DLD1 (cell line): ENCODE data around the gene PHF13.

Experiments
- in situ Hi-C: cut with HindIII; loops from 2 replicates; pipeline ENCODE4 v1.10.0; 2017; ENCODE audit warnings: low sequenced_read_pairs

PHF13 gene

GRCh38 chr1:6601049-6601922 is 12.2 kb upstream of the PHF13 start:
- in situ Hi-C loops: no loop called here

GRCh38 chr1:6601923-6602668 is 11.4 kb upstream of the PHF13 start:
- in situ Hi-C loops: no loop called here

- in situ Hi-C loops: no loop called here
Measured at GRCh38 chr1:6602669-6603237, 10.8 kb upstream of the PHF13 start, which contains the start of gene KLHL21. Gene KLHL21 (minus strand): TSS chr1:6602869. CDS start chr1:6602817, 52 bp downstream.

DNA sequence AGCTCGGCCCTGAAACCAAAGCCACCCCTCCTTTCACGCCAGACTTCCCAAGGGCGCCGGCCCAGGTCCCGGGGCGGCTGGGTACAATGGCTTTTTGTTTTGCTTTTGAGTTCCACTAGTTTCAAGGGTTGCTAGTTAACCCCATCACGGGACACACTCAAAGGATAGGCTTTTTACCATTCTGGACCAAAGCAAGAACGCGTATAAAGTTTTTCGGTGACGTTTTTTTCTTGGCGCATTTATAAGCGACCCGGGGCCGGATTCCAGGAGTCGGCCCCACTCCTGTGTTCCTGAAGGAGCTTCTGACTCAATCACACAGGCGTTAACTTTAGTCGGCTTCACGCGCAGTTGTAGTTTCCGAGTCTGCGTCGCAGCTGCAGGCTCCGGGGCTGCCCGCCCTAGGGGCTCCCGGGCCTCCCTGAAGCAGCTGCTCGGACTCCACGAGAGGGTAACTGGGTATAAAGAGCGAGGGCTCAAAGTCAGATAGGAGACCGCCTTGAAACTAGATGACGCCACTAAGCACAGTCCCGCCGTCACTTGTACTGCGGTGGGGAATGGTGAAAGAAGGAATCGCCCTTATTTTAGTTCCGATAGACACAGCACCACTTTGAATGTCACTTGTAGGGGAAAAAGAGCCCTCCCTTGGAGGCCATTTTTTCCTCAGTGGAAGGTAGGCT is 10.2 kb upstream of the PHF13 start:
- in situ Hi-C loops: no loop called here

DNA sequence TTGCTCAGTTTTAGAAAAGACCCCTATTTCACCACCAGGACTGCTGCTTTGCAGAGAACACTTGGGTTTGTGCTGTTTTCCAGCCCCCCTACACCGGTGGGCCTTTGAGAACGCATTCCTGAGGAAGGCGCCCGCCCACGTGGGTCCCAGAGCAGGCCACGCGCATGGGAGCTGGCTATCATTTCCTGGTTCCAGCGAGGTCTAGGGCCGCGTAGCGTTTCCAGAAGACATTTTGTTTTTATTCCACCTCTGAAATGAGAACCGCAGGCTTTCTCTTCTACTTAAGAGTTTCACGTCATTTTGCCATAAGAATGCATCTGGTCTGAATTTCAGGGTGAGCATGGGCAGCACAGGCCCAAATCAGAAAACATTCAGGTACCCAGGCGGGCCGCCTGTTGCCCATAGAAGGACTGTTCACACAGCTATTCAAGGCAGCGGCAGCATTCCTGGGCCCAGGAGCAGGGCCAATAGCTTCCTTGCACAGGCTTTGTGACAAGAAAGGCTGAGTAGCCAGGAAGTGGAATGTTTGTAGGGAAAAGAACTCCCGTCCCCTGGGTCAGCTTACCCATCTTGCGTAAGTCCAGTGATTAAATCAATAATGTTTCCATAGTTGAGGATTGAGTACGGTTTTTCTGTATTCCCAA is 9.5 kb upstream of the PHF13 start:
- in situ Hi-C loops: no loop called here

- in situ Hi-C loops: no loop called here
Measured at GRCh38 chr1:6612641-6613360, 730 bp upstream of the PHF13 start.

DNA sequence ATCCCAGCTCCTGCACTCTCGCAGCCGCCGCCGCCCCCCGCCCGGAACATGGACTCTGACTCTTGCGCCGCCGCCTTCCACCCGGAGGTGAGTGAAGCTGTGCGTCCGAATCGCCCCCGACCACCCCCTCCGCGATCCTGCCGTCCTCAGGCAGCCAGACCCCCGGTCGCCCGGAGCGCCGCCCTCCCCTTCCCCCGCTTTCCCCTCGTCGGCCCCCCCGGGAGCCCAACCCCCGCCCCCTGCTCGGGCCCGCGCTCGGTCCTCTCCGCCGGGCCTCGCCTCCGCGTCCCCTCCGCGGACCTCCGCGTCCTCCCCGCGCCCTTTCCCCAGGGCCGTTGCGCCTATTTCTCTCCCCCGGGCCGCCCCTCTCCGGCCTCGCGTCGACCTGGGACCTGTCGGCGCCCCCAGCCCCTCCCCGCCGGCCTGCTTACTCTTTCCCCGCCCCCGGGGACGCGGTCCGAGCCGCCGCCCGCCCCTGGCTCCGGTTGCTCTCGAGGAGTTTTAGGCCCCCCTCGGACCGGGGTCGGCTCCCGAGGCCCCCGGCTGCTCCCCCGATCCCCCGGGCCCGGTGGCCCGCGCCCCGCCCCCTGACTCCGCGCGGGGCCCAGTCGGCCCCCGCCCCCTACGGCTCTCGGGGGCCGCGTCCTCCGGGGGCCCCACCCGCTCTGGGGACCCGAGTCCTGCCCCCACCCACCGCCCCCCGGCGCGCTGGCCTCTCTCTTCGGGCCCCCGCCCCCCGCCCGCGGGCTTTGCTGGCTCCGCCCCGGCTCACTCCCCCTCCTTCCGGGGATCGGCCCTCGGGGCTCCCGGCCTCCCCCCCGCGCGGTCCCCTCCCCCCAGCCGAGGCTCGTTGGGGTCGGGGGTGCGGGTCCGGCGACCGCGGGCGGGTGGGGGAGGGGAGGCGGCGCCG is 743 bp downstream of the PHF13 start:
- in situ Hi-C loops: no loop called here

- in situ Hi-C loops: no loop called here
Measured at GRCh38 chr1:6614929-6615785, 1.6 kb downstream of the PHF13 start.

- in situ Hi-C loops: no loop called here
Measured at GRCh38 chr1:6619045-6619444, 5.5 kb downstream of the PHF13 start.

GRCh38 chr1:6621429-6622391 is 8.2 kb downstream of the PHF13 start:
- in situ Hi-C loops: no loop called here

DNA sequence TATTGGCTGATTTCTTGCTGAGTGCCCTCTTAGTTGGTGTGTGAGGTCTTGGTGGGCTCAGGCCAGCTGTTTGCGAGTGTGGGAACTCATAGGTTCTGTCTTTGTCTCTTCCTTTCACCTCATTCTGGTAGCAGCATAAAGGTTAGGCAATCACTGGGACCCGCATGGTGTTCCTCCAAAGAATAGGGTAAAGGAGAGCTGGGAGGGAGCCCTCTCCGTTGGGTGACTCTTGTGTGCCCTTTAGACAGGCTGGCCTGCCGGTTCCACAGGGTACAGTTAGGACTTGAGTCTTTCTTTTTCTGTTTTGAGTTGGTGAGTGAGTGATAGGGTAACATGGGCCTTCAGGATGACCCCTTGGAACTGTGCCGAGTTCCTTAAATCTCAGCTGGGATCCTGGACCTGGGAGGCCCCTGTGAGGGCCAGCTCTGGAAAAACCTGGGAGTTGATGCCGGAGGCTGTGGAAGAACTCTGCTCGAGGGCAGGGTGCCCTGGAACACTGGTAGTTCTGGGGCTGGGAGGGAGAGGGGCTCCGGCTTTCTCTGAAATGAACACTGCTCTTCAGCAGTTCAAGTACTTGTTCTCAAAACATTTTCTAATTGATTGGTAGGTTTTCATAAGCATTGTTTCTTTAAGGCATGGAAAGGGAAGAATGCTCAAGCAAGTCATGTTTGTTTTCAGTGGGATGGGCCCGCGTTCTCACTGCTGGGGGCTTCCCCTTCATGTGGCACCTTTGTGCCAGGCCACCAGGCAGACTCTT is 9.0 kb downstream of the PHF13 start:
- in situ Hi-C loops: no loop called here

- in situ Hi-C loops: no loop called here
Measured at GRCh38 chr1:6623269-6623965, 9.9 kb downstream of the PHF13 start.

- in situ Hi-C loops: no loop called here
Measured at GRCh38 chr1:6624710-6625583, 11.4 kb downstream of the PHF13 start, which contains the start of gene THAP3. Gene THAP3 (plus strand): TSS chr1:6624868. CDS start chr1:6625219, 351 bp downstream.

DNA sequence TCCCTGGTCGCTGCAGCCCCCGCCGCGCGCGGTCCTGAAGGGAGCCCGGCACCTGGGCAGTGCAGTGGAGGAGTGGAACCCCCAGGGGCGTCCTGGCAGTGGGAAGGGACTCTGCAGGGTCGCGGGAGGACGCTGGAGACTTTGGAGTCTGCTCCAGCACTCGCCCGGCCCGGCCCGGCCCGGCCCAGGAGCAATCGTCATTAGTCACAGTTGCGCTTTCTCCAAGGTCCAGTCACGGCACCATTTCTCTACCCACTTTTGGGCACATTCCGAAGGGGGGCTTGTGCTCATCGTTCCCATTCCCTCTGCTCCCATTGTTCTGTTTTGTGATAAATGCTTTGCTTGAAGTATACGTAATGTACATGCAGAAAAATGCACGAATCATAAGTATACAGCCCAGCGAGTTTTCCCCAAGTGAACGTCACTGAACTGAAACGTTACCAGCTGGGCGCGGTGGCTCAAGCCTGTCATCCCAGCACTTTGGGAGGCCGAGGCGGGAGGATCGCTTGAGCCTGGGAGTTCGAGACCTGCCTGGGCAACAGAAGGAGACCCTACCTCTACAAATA is 12.1 kb downstream of the PHF13 start:
- in situ Hi-C loops: no loop called here
